HG03060 (cell line): ENCODE measurements around the gene GNAT1.

Experiments
- ATAC-seq: cut with Tn5 transposase; IDR thresholded peaks from one replicate; pipeline ENCODE4 v1.9.1; 2021; ENCODE audit warnings: low read depth, moderate number of reproducible peaks; ENCODE audit not compliant: unreplicated experiment

GNAT1 gene

GRCh38 chr3:50190936-50191660 lies at the start of gene GNAT1:
Gene GNAT1 (plus strand): TSS chr3:50191610. CDS start chr3:50191726, 116 bp downstream.
- ATAC-seq = no peak

DNA sequence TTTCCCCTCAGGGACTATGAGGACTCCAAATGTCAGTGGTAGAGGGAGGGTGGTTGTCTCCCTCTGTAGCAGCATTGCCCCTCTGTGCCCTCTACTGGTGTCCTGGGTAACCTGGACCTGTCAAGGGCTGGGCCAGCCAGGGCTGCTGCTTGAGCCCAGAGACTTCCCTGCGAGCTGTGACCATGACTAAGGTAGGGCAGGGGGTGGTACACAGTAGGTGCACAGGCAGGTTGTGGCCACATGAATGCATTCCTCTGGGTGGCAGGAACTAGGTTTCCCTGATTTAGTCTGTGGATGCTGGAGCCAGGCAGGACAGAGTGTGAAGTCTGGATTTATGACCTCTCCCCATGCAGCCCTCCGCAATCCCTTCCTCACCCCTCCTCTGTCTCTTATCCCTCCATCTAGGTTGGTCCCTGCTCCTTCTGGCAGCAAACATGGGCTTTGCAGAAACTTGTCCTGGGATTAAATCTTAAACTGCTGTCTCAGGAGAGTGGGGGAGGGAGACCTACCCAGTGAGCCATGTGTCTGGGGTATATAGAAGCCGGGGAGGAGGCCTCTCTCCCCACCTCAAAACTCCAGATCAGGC lies 45.0 kb upstream of the GNAT1 start:
- no peak for ATAC-seq

- ATAC-seq = no peak
Observed at GRCh38 chr3:50147016-50147415, 44.4 kb upstream of the GNAT1 start.

- no peak for ATAC-seq
Observed at GRCh38 chr3:50147447-50147846, 44.0 kb upstream of the GNAT1 start.

- ATAC-seq = no peak
Observed at GRCh38 chr3:50147861-50148260, 43.5 kb upstream of the GNAT1 start.

GRCh38 chr3:50150404-50150750 lies 41.0 kb upstream of the GNAT1 start:
- no peak for ATAC-seq

DNA sequence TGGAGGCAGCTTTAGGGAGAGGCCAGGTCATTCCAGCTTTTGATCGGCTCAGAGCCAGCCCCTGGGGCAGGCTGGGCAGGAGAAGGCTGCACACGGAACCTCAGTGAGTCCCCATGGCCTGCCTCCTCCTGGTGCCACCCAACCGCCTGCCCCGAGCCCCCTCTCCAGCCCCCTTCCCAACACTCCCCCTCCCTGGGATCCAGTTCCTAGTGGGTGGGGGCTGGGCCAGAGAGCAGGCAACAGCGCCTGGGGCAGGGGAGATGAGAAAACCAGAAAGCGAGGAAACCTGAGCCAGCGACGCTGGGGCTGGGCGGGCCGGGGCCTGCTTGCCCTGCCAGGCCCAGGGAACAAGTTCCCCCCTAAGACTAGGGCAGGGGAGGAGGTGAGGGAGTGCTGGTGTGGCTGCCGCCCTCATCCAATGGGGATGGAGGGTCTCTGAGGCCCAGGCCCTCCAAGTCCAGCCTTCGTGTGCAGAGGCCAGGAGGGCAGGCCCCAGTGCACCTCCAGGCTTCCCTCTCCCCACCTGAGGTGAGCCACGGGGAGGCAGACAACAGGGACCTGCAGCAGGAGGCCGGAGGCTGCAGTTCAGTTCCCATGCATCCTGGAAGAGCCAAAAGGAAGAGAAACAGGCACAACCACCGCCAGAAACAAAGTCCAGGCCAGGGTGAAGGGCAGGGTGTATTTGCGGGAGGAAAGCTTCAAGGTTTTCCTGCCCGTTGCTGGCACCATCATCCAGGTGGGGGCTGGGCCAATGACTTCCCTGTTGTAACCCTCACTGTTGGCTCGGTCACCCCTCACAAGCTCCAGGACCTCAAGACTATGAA lies 40.3 kb upstream of the GNAT1 start:
- no peak for ATAC-seq

- ATAC-seq = no peak
Observed at GRCh38 chr3:50151728-50152127, 39.7 kb upstream of the GNAT1 start.

- ATAC-seq = no peak
Observed at GRCh38 chr3:50153782-50154475, 37.5 kb upstream of the GNAT1 start.

DNA sequence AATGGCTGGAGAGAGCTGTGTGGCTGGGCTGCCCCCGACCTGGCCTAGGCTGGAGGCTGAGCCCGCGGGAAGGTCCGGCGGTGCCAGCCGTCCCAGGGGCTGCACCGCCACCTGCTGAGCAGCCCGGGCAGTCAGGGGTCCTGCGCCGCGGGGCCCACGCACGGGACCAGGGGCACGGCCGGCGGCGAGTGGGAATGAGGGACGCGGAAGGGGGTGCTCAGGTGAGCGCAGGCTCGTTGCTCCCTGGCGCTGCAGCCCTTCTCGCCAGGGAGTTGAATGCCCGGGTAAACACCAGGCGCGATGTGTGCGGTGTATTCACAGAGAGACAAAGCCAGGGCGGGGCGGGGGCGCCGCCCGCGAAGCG lies 37.0 kb upstream of the GNAT1 start:
- no peak for ATAC-seq

DNA sequence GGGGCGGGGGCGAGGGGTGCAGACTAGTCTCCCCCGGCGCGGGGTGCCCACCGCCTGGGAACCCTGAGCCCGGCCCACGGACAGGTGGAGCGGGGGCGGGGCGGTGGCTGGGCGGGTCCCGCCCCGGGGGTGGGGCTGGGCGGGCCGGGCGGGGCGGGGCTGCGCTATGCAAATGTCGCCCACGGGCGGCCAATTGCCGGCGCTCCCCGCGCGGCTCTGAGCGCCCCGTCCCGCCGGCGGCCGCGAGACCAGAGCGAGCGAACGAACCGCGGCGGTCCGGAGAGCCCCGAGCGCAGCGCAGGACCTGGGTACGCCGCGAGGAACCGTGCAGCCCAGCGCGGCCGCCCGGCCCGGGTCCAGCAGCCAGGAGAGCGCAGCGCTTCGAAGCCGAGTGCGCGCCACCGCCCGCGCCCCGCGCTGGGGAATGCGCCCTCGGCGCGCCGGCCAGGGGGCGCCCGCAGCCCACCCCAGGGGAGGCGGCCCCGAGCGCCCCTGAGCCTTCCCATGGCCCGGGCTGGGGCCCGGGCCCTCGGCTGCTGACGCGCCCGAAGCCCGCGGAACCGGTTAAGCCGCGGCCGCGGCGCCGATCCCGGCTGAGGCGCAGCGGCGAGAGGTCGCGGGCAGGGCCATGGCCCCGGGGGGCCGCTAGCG lies 36.4 kb upstream of the GNAT1 start, which contains the start of gene SEMA3F:
SEMA3F (plus strand) TSS at position 485 of the 651 bp plus-strand sequence. CDS start 4,299 bp downstream, outside the sequence.
- no peak for ATAC-seq

DNA sequence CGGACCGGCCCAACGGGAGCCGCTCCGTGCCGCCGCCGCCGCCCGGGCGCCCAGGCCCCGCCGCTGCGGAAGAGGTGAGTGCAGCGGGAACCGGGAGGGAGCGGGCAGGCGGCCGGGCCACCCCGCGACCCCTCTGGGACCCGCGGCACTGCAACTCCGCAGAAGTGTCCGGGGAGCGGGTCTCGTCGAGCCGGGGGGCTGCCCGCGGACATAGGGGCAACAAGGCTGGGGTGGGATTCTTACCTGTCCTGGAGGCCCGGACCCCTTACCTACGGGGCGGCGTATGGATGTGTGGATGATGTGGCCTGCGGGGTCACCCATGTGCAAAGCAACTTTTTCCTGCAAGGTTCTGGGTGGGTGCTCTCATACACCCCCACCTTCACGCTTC lies 35.9 kb upstream of the GNAT1 start:
- ATAC-seq = no peak

GRCh38 chr3:50155891-50156290 lies 35.5 kb upstream of the GNAT1 start:
- ATAC-seq = no peak

GRCh38 chr3:50156549-50157493 lies 34.6 kb upstream of the GNAT1 start:
- no peak for ATAC-seq

- ATAC-seq = no peak
Observed at GRCh38 chr3:50157827-50158529, 33.4 kb upstream of the GNAT1 start.

DNA sequence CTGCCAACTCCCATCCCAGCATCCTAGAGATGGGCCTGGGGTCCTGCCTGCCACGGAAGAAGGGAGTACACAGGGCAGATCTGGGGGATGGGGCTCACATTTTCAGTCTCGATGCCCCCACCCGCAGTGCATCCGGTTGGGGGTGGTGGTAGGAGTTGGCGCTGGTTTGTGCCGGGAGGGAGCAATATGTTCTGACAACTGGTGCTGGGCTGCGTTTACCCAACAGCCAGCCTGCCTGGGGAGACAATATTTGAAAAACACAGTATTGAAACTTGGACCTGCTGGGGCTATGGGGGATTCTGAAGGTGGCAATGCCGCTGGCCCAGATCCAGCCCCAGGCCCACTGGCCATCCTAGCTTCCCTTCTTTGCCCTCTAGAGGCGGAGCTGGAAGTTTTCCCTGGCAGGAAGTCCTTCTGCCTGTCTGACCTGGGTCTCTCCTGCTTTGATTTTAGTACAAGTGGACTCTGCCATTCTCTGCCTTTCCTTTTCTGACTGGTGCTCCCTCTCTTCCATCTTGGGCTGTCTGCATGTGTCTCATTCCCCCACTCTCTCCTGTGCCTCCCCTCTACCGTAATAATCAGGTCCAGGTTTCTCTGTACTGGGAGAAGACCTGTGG lies 32.8 kb upstream of the GNAT1 start:
- no peak for ATAC-seq

GRCh38 chr3:50160561-50160983 lies 30.8 kb upstream of the GNAT1 start:
- ATAC-seq = no peak

DNA sequence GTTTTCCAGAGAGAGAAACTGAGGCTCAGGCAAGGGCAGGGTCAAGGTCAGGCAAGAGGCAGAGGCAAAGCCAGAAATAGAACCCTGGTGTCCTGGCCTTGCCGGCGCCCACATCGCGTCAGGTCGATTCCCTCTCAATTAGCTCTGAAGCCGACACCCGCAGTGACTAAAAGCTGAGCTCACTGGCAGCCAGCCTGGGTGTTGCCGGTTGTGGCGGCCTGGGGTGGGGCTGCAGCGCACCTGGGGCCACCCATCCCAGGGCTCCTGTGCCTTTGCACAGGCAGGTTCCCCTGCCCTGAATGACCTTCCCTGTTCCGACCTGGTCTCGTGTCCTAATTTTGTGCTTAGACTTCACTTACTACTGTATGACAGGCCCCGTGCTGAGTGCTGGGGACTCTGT lies 30.1 kb upstream of the GNAT1 start:
- ATAC-seq = no peak
